GM18907 (cell line): ENCODE measurements around the gene LMCD1.
"Not testable (repeated sequence)": the region's sequence is repeated elsewhere in the genome, so short reads cannot be mapped to it uniquely, and the experiment has no call there.

ENCODE experiments used
- ATAC-seq: cut with Tn5 transposase; IDR thresholded peaks from one replicate; pipeline ENCODE4 v1.9.1; 2021; ENCODE audit warnings: mild to moderate bottlenecking, moderate library complexity; ENCODE audit not compliant: unreplicated experiment

LMCD1 gene

DNA sequence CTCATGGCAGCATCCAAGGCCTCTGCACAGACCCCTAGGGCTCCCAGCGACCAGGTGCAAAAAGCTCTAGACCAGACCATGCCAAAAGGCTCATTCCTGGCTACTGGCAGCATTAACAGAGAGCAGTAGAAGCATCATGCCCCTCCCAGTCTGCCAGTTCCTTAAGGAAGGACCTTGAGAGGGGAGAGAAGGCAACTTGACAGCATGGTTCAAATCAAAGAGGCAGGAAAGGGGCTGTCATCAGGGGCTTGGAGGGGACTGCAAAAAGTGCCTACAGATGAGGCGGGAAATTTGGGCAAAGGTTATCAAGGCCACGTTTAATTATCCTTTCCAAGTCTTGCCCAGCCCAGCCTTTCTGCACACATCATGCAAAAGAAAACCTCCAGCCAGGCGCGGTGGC is 78.3 kb downstream of the LMCD1 start:
- no peak for ATAC-seq

DNA sequence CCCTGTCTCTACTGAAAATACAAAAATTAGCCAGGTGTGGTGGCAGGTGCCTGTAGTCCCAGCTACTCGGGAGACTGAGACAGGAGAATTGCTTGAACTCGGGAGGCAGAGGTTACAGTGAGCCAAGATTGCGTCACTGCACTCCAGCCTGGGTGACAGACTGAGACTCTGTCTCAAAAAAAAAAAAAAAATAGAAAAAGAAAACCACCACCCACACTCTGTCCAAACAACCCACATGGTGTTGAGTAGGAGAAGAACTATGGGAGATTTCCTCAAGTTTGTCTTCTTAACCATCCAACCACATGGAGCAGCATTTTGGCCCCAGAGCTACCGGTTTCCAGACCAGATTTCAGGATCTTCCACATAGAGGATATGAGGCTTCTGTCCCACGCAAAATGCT is 78.8 kb downstream of the LMCD1 start:
- ATAC-seq: not testable (repeated sequence)

DNA sequence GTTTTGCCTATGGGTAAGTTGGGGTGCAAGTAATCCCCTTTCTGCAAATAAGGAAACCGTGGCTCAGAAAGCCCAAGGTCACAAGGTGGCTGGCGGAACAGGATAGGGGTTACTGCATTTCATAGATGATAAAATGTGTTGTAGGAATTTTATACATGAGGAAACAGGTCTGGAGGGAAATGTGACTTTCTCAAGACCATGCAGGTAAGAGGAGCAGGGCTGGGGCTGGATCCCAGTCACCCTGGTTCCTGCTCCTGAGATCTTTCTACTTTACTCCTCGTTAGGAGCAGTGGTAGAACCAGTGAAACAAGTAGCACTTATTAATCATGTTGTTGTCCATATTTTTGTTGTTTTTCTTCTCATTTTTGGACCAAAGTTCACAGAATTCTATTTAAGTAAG is 79.8 kb downstream of the LMCD1 start:
- no peak for ATAC-seq

DNA sequence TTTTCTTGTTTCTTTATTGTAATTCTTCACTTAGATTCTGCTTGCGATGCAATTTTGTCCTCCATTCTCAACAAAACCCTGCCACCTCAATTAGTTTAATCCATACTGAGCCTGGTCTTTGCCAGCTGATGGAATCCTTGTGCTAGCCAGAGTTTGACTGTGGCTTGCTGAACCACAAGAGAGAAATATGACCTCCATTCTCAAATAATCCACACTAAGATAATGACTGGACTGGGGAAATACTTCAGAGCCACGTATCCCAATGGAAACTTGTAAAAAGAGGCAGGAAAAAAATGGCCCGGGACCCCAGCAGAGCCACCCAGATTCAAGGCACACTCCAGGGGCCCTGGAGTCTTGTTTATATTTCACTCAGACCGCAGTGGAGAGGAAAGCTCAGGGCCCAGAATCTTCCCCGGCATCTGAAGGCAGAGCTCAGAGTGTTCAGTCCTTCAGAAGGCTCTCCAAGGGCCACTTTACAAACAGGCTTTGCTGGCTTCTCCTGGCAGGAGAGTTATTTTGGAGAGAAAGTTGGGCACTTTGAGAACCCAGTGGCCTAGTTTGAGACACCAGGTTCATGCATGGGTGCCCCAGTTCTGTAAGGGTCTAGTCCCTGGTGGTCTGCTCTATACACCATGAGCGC is 80.3 kb downstream of the LMCD1 start:
- no peak for ATAC-seq

DNA sequence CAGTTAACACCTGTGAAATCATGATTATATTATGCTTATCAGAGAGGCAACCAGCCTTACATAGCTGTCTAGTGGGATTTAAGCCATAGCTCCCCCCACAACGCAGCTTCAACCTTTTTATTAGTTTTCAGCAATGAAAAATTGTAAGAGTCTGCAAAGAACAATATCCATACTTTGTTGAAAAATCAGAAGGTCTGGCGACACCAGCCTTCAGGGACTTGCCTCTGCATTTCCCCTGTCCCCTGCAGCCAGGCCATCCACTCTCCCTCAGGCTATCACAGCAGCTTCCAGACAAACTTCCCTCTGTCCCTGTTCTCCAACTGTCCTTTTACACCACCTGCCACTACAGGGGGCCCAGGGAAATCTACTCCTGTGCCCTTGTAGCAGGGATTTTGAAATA is 83.0 kb downstream of the LMCD1 start:
- ATAC-seq: no peak

DNA sequence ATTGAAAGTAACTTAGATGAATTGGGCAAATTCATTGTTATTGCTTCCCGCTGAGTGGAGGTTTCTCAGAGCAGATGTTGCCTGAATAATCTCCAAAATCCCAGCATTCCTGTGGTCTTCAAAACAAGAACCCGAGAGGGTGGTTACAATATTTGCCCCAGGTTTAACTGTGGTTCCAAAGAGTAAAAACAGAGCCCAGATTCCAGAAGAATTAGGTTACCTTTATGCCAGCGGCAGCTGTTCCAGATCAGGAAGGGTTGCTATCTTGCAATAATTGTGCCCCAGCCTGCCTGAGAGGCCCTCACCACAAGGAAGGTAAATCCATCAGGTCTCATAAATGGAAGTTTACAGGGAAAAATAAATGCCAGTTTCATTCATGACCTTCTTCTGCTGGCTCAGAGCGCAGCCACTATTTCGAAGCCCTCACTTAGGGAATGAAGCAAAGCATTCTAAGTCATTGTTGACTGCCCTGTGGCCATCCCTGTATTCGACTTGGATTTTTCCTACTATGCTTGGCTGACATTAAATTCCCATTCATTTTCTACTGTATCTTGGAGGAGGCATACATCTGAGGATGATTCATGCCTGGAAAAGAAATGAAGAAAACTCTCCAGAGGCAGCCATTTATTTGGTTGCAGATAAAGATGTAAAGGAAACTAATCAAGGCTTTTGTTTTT is 88.4 kb downstream of the LMCD1 start:
- ATAC-seq: no peak

DNA sequence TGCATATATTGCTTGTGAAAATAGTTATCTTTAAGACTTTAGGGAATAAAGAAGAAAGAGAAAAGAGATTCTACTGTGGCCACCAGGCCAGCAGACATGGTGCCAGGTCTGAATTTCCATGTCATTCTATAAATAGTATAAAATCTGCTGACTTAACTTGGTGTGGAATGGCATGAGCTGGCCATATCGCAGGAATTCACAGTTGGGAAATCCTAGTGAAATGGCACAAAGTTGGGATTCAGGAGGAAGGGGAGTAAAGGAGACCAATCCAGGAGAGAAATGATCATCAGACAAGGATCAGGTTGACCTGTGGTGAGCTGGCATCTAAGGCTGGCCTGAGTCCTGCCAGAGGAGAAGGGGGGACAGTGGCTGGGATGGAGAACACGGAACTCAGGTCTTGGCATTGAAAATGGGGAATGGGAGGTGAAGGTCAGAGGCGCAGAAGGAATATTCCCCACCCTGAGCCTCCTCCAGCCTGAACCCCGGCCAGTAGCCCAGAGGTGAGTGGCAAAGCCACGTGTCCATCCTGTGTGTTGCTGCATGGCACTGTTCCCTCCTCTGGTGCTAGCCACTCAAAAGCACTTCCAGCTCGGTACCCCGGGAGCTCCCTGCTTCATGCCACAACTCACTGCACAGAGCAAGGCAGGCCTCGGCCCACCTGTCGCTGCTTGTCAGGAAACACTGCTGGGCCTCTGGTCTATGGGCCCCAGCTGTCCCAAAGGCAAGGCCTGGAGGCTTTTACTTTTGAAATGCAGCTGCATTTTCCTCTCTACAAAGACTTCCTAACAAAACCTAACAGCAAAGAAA is 91.6 kb downstream of the LMCD1 start:
- no peak for ATAC-seq

DNA sequence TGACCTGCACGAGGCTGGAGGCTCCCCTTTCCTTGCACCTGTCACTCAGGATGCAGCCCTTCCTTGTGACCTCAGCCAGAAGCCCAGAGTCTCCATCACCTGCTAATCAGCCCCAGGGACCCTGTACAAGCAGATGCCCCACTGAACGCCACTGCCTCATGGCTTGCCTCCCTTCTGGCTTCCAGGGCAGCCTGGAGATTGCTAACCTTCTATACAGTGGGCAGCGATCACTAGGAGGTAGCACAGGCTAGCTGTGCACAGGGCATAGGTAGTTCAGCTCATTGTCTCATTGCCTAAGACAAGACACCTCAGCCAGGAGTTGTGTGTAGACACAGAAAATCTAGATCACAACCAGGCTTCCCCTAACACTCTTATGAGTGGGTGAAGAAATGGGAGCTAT is 93.6 kb downstream of the LMCD1 start:
- ATAC-seq: no peak

DNA sequence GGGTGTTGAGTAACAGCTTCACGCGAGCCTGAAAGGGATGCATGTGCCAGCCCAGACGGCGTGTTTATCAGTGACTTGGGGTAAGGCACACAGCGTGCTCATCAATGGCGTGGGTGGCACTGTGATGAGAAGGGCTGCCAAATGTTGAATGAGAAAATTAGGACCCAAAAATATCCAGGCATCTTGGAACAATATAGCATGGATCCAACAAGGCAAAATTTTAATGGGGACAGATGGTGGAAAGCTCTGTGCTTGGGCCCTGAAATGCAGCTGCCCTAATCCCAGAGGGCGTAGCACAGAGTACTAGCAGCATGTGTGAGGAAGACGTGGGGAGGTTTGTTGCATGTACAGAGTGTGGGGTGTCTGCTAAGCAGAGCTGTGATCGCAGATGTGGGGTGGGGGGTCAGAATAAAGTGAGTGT is 94.1 kb downstream of the LMCD1 start:
- ATAC-seq: no peak

DNA sequence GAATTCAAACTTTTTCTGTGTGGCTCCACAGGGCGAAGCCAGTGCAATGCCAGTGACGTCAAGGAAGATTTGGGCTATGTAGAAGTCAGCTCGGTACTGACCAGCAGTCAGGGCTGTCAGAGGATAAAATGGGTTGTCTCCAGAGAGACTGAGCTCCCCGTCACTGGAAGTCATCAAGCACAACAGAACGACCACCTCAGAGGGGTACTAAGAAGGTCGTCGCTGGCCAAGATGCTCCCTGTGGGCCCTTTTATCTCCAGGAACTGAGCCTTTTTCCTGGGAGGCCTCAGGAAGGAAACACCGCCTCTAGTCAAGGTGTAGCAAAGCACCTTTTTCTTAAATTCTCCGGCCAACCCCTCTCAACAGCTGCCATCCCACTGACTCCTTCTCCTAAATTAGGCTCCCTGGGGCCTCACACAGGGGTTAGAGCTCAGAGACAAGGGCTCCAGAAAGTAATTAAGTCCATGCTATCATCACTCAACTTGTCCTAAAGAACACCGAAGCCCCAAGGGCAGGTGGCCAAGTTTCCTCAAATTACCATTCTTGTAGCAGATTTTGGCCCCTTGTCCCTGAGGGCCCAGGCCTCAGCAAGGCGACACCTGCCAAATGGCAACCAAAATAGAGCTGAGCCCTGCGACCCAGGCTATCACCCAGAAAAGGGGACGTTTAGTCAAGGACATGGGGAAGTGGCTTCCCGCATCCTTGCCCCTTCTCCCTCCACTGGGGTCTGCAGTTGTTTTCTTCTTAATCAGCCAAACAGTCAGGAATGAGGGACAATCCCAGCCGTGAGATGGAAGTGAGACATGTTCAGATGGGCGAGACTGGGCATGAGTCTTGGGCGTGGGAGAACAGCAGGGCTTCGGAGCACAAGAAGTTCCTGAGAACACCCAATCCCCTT is 94.9 kb downstream of the LMCD1 start:
- no peak for ATAC-seq

DNA sequence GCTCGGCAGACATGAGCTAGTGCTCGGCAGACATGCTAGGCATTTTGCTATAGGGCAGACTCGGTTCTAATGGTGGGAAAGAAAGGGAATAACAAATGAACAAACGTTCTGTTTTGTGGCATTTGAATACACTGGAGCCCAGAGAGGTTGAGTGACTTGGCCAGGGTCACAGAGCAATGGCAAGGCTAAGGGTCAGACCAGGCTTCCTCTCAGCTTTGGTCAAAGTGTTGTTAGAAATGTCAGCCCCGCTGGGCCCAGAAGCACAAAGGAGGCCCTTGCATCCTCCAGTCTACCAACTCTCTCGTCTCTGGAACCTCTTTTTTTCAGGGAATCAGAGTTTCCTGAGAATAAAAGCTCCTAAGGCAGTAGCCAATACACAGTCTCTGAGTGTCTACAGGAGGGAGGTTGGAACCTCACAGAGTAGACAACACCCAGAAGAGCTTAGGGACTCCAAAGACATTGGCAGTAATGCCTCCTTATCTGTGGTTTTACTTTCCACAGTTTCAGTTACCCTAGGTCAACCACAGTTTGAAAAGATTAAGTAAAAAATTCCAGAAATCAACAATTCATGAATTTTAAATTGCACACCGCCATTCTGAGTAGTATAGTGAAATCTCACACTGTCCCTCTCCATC is 95.7 kb downstream of the LMCD1 start:
- ATAC-seq: no peak

DNA sequence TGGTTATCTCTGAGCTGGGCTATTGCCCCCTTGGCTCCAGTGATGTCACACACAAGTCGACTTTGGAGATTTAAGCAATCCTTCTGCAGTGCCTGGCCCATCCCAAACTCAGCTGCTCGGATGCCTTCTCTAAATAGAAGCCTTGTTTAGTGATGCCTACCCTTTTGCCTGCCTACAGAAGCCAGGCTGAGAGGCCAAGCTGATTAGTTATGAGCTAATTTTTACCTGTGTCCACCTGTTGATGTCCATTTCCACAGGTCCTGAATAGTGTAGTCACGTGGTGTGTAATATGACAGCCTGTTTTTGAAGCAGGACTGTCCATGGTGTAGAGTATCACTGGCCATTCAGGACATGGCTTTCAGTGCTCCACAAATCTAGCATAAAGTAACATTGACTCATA is 97.5 kb downstream of the LMCD1 start:
- no peak for ATAC-seq

DNA sequence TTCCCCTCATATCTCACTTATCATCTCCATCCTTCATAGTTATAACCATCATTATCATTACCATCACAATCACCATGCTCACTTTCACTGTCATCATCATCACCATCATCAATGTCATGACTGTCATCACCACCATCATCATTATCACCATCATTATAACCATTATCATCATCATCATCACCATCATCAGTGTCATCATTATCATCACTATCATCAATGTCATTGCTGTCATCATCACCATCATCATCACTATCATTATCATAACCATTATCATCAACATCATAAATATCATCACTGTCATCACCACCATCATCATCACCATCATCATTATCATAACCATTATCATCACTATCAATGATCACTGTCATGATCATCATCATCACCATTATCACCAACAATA is 98.8 kb downstream of the LMCD1 start:
- no peak for ATAC-seq

DNA sequence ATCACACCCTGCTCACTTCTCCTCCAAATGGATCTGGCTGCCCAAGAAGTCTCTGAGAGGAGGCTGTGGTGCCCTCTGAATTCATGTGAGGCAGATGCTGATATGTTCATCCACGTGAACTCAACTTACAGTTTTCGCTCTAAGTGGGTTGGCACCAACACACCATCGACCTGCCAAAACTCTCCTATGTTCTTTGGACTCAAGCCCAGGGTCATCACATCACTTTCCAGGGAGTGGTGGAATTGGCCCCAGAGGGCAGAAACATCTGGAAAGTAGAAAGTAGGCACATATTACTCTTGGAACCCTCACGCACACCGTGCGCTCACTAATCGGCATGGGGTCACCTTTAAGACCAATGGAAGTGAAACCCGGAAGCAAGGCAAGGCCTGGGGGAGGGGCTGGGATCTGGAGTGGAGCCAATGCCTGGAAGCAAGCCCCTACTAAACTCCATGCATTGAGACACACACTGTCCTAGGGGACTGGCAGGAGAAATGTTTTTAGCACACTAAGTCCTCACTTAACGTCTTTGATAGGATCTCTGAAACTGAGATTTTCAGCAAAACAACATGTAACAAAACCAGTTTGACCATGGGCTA is 101.6 kb downstream of the LMCD1 start:
- ATAC-seq: no peak

DNA sequence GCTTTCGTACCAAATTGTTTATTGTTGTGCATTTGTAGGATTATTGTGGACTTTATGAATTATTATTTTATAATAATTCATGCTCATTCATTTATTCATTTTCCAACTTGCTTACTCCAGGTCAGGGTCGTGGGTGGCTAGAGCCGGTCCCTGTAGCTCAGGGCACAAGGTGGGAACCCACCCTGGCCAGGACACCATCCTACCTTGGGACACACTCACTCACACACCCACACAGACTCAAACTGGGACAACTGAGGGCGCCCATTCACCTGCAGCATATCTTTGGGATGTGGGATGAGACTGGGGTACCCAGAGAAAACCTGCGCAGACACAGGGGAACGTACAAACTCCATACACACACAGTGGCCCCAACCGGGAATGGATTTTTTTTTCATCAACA is 102.4 kb downstream of the LMCD1 start:
- no peak for ATAC-seq

DNA sequence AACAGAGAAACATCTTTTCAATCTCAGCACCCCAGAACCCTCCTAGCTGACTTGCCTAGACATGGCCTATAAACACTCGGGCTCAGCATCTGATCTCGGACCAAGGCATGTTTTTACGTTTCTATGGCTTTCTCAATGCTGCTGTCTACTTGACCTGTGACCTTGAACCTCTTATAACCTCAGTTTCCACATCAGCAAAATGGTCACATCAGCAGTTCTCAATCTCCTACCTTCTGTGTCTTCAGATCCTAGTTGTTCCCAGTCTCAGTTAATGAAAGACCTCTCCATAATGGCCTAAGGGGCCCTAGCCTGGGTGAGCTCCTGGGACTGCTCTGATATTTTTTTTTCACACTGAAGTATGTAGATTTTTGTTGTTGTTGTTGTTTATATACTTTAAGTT is 103.4 kb downstream of the LMCD1 start:
- ATAC-seq: no peak

DNA sequence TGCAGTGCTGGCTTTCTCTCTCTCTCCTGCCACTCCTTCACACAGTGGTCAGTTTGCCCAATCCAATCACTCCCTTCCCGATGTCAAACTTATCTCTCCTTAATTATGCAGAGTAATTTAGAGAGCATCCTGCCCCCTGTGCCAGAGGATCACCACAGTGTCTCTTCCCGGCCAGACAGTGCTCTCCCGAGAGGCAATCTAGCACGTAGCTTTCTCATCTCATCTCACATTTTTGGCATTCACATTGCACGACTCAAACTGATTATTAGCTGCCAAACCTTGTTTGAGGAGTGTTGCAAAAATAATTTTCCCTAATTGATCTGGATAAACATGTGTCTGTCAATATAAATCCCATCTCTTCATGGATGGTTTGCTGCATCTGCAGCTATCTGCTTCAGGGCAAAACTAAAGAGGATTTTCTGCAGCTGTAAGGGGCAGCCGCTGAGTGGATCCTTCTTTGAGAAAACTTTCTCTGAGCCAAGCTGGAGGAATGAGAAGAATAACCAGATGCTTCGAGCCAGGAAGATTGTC is 105.1 kb downstream of the LMCD1 start:
- ATAC-seq: no peak

DNA sequence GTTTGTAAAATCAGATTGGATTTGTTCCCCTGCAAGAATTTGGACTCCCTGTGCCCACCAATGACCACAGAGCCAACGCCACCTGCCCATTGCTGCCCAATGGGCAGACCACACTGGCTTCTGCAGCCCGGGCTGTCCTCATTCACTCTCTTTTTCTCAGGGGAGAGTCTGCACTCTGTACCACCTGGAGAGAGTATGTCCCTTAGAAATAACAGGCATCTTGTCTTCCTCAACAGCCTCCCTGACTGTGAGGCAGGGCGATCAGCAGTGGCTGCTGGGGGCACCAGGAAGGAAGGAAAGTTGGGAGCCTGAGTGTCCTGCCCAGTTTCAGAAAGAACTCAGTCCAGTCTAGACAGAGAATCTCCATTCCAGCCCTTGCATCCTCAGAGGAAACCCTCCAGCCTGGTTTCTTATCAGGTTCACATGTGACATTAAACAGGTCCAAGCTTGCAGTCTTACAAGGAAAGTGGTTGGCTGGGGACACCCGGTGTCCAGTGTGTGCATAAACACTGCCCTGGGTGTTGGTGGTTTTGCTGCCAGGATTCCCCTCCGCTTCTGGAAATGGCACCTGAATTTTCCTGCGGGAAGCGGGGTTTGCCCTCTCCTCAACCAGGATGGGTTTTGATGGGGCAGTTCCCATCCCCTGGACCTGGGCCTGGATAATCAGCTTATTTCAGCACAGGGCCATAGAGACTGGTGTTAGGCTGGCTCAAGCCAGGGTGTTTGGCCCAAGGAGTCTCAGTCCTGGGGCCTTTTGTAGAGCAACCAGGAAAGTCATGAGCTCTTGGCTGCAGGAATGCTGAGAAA is 105.8 kb downstream of the LMCD1 start:
- no peak for ATAC-seq
